NCI-H128 (cell line): ENCODE results near the gene BRIP1.
A peak's percentile ranks its signal among the peaks of the same experiment; 100 is the strongest.

ENCODE experiments used
- DNase-seq: peaks from one replicate; lab custom pipeline; 2025; ENCODE audit not compliant: unreplicated experiment; lab: John Stamatoyannopoulos, UW

The BRIP1 gene

DNA sequence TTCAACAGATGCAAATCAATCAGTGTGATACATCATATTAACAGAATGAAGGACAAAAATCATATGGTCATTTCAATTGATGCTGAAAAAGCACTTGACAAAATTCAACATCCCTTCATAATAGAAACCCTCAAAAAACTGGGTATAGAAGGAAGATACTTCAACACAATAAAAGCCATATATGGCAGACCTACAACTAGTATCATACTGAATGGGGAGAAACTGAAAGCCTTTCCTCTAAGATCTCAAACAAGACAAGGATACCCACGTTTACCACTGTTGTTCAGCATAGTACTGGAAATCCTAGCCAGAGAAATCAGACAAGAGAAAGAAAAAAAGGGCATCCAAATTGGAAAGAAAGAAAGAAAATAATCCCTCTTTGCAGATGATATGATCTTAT lies 225.2 kb downstream of the BRIP1 start:
- DNase-seq: no peak

DNA sequence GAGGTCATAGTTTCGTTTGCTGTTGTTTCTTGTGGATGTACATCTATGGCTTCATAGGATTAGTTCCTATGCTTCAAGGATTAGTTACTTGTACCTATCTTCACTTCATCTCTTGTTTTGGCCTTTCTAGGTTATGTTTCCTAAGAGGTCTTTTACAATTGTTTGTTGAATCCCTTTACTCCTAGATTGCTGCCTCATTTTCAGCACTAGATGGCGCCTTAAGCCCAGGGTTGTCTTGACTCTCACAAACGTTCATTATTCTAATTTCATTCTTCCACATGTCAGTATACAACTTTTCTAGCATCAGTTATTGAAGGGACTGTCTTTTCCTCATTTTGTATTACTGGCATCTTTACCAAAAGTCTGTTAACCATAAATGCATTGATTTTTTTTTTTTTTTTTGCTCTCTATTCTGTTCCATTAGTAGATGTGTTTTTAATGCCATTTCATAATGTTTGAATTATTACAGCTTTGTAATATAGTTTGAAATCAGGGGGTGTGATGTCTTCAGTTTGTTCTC lies 227.4 kb downstream of the BRIP1 start:
- peak; percentile 5 for DNase-seq

DNA sequence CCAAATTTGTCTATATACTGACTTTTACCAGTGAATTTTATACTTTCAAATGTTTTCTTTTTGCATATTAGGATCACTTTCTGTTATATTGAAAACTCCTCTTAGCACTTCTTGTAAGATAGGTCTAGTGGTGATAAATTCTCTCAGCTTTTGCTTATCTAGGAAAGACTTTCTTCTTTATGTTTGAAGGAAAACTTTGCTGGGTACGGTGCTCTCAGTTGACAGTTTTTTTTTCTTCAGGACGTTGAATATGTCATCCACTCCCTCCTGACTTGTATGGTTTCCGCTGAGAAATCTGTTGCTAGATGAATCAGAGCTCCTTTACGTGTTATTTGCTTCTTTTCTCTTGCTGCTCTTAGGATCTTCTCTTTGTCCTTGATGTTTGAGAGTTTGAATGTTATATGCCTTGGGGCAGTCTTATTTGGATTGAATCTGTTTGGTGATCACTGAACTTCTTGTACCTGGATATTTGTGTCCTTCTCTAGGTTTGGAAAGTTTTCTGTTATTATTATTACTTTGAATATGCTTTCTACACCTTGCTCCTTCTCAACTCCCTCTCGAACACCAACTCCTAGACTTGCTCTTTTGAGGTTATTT lies 228.3 kb downstream of the BRIP1 start:
- DNase-seq: no peak

DNA sequence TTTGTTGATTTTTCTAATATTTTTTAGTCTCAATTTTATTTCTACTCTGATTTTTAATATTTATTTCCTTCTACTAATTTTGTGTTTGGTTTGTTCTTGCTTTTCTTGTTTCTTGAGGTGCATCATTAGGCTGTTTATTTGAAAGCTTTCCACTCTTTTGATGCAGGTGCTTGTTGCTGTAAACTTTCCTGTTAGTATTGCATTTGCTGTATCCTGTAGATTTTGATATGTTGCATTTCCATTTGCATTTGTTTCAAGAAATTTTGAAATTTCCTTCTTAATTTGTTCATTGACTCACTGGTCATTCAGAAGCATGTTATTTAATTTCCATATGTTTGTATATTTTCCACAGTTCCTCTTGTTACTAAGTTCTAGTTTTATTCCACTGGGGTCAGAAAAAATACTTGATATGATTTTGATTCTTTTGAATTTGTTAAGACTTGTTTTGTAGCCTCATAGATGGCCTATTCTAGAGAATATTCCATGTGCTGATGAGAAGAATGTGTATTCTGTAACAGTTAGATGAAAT lies 229.3 kb downstream of the BRIP1 start:
- no peak for DNase-seq

DNA sequence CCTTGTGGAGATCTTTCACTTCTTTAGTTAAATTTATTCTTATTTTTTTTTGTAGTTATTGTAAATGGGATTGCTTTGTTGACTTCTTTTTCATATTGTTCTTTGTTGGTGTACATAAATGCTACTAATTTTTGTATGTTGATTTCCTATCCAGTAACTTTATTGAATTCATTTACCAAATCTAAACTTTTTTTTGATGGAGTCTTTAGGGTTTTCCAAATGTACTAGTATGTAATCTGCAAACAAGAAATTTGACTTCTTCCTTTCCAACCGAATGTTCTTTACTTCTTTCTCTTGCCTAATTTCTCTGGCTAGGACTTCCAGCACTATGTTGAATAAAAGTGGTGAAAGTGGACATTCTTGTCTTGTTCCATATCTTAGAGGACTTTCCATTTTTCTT lies 230.5 kb downstream of the BRIP1 start:
- DNase-seq: no peak

DNA sequence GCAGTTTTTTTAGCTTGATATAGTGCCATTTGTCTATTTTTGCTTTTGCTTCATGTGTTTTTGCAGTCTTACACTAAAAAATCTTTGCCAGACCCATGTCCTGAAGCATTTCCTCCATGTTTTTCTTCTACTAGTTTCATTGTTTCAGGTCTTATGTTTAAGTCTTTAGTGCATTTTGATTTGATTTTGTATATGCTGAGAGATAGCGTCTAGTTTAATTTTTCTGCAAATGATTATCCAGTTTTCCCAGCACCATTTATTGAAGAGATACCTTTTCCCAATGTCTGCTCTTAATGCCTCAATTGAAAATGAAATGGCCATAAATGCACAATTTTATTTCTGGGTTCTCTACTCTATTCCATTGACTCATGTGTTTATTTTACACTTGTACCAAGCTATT lies 231.5 kb downstream of the BRIP1 start:
- no peak for DNase-seq
